Smooth muscle cell (in vitro differentiated cells): ENCODE results near the gene TLDC2. TPM values are rescaled to one million over a fixed set of nuclear protein-coding genes. Genes with fewer than 3 reads are reported as not detected.

ENCODE experiments used
- DNase-seq: peaks from one replicate; lab custom pipeline; 2025; ENCODE audit not compliant: unreplicated experiment; lab: John Stamatoyannopoulos, UW
- H2AFZ ChIP-seq: fragments of 200-600 bp; sonication (generic); 2 replicates; pipeline ENCODE4 v1.6.0; 2016; ENCODE audit warnings: antibody characterized with exemption, low read depth, mild to moderate bottlenecking
- H3F3A ChIP-seq: fragments of 200-600 bp; sonication (generic); 2 replicates; pipeline ENCODE4 v1.6.0; 2017; ENCODE audit warnings: antibody characterized with exemption, low read depth
- H3K27ac ChIP-seq: fragments of 200-600 bp; sonication (generic); 2 replicates; pipeline ENCODE4 v1.5.1; 2016; ENCODE audit warnings: low read depth, mild to moderate bottlenecking
- H3K27me3 ChIP-seq: fragments of 200-600 bp; sonication (generic); 2 replicates; pipeline ENCODE4 v1.6.1; 2016; ENCODE audit warnings: low read depth, mild to moderate bottlenecking
- H3K36me3 ChIP-seq: fragments of 200-600 bp; sonication (generic); 2 replicates; pipeline ENCODE4 v1.5.1; 2016; ENCODE audit warnings: low read depth
- H3K4me1 ChIP-seq: fragments of 200-600 bp; sonication (generic); 2 replicates; pipeline ENCODE4 v1.5.1; 2016; ENCODE audit warnings: low read depth
- H3K4me2 ChIP-seq: fragments of 200-600 bp; sonication (generic); 2 replicates; pipeline ENCODE4 v1.6.0; 2016; ENCODE audit warnings: mild to moderate bottlenecking
- H3K4me3 ChIP-seq: fragments of 200-600 bp; sonication (generic); 2 replicates; pipeline ENCODE4 v1.5.1; 2016; ENCODE audit warnings: mild to moderate bottlenecking
- H3K79me2 ChIP-seq: fragments of 200-600 bp; sonication (generic); 2 replicates; pipeline ENCODE4 v1.6.0; 2016; ENCODE audit warnings: low read depth, mild to moderate bottlenecking
- H3K9ac ChIP-seq: fragments of 200-600 bp; sonication (generic); 2 replicates; pipeline ENCODE4 v1.6.0; 2016; ENCODE audit warnings: low read depth
- H3K9me3 ChIP-seq: fragments of 200-600 bp; sonication (generic); replicated peaks from 2 replicates; pipeline ENCODE4 v1.5.1; 2016; ENCODE audit warnings: low read depth
- H4K20me1 ChIP-seq: fragments of 200-600 bp; sonication (generic); 2 replicates; pipeline ENCODE4 v1.6.0; 2016; ENCODE audit warnings: low read depth
- CTCF ChIP-seq: fragments of 200-600 bp; sonication (generic); IDR thresholded peaks from 2 replicates; pipeline ENCODE4 v1.5.1; 2017; ENCODE audit warnings: borderline replicate concordance, mild to moderate bottlenecking, antibody characterized with exemption; ENCODE audit not compliant: insufficient read depth, poor library complexity, severe bottlenecking
- whole genome bisulfite sequencing: methylation state at CpG from one replicate; pipeline ENCODE4 v1.1.7; 2016; ENCODE audit warnings: low lambda C conversion rate; 5-methylcytosine and 5-hydroxymethylcytosine counted together
- polyA plus RNA-seq: library from polyadenylated mRNA; unstranded; fragments of >200 nt; fragmentation: Nextera tagmentation; extraction: Ambion mirVana; gene quantifications from 2 replicates; pipeline ENCODE4 v1.2.1, GENCODE V29; 2016
- total RNA-seq: library from RNA; depleted of rRNA; stranded (reverse); fragments of >200 nt; gene quantifications from 2 replicates; pipeline ENCODE4 v1.2.3, GENCODE V29; 2014

Gene TLDC2
- total and polyA plus RNA-seq, 2 experiments from 2014 or later = not detected

GRCh38 chr20:36890586-36890985 lies 14.6 kb downstream of the TLDC2 start:
- Histone ChIP-seq H3K27ac (no peak overlapping the region), H3K27me3 (no peaks in the 10 kb centered on the region), H3K4me3 (no peak overlapping the region), H3F3A (no peaks in the 10 kb centered on the region), H3K4me2 (no peak overlapping the region), H2AFZ (no peak overlapping the region), H3K4me1 (no peaks in the 10 kb centered on the region), H3K79me2 (no peaks in the 10 kb centered on the region), H3K36me3 (no peaks in the 10 kb centered on the region), H4K20me1 (no peaks in the 10 kb centered on the region), H3K9me3 (no peaks in the 10 kb centered on the region), H3K9ac (no peak overlapping the region)
- WGBS = 88% methylated on average over 9 of the region's 9 CpGs
- no peak for TF ChIP-seq CTCF
- no peak for DNase-seq

GRCh38 chr20:36891211-36891610 lies 15.3 kb downstream of the TLDC2 start:
- H3K9me3 ChIP-seq = no peaks in the 10 kb centered on the region
- H3K27ac ChIP-seq = no peak overlapping the region
- 95% methylated on average over 4 of the region's 4 CpGs for WGBS
- no peaks in the 10 kb centered on the region for H3F3A ChIP-seq
- no peak overlapping the region for H3K9ac ChIP-seq
- H4K20me1 ChIP-seq = no peaks in the 10 kb centered on the region
- H3K36me3 ChIP-seq = no peaks in the 10 kb centered on the region
- DNase-seq = no peak
- no peaks in the 10 kb centered on the region for H3K4me1 ChIP-seq
- H3K27me3 ChIP-seq = no peaks in the 10 kb centered on the region
- H3K4me3 ChIP-seq = no peak overlapping the region
- H3K79me2 ChIP-seq = no peaks in the 10 kb centered on the region
- H2AFZ ChIP-seq = no peak overlapping the region
- no peak overlapping the region for H3K4me2 ChIP-seq
- no peak for TF ChIP-seq CTCF

GRCh38 chr20:36893801-36894200 lies 17.9 kb downstream of the TLDC2 start:
- Histone ChIP-seq H3K9ac (no peak overlapping the region), H2AFZ (no peak overlapping the region), H3K27me3 (no peaks in the 10 kb centered on the region), H3K4me3 (no peak overlapping the region), H3K27ac (no peak overlapping the region), H3K9me3 (no peaks in the 10 kb centered on the region), H3K4me1 (no peaks in the 10 kb centered on the region), H3F3A (no peaks in the 10 kb centered on the region), H3K36me3 (no peaks in the 10 kb centered on the region), H3K79me2 (no peaks in the 10 kb centered on the region), H4K20me1 (no peaks in the 10 kb centered on the region), H3K4me2 (no peak overlapping the region)
- no peak for TF ChIP-seq CTCF
- DNase-seq = no peak
- 95% methylated on average over 3 of the region's 3 CpGs for WGBS

- no peak for TF ChIP-seq CTCF
- Histone ChIP-seq H2AFZ (no peak overlapping the region), H3K4me3 (no peak overlapping the region), H3K9ac (no peak overlapping the region), H3K79me2 (no peaks in the 10 kb centered on the region), H3K9me3 (no peaks in the 10 kb centered on the region), H4K20me1 (no peaks in the 10 kb centered on the region), H3K27me3 (no peaks in the 10 kb centered on the region), H3K27ac (no peak overlapping the region), H3K4me1 (no peaks in the 10 kb centered on the region), H3F3A (no peaks in the 10 kb centered on the region), H3K4me2 (no peak overlapping the region), H3K36me3 (no peaks in the 10 kb centered on the region)
- no peak for DNase-seq
- 94% methylated on average over 2 of the region's 2 CpGs for WGBS
Measured at GRCh38 chr20:36895036-36895435, 19.1 kb downstream of the TLDC2 start.
